ENCODE data around the gene EBF3. TPM values are rescaled to one million over a fixed set of nuclear protein-coding genes. Genes with fewer than 3 reads are reported as not detected.
A peak's percentile ranks its signal among the peaks of the same experiment; 100 is the strongest.

EBF3 gene
- total and polyA plus RNA-seq, 2 experiments from 2014 or later: 0.27 to 0.49 TPM

- Mint-ChIP-seq H3K9me3 (peaks cover 14% of the 10 kb centered on the region; the same call in 2 of the 3 replicates), H3K27ac (no peak overlapping the region), H3K4me3 (peak overlapping the region; percentile 58), H3K27me3 (ENCODE audit: insufficient read depth, low read depth, poor library complexity) (peaks cover 83% of the 10 kb centered on the region), H3K4me1 (peaks cover 46% of the 10 kb centered on the region), H3K36me3 (ENCODE audit: low read depth) (no peaks in the 10 kb centered on the region; the same call in 2 of the 3 replicates)
- Histone ChIP-seq H3K27ac (ENCODE audit: low read depth) (no peak overlapping the region), H3F3A (replicated peaks; ENCODE audit: low read depth) (peaks cover 21% of the 10 kb centered on the region), H2AFZ (no peak overlapping the region), H4K20me1 (replicated peaks; ENCODE audit: insufficient read depth) (peaks cover 12% of the 10 kb centered on the region), H3K9me2 (ENCODE audit: insufficient read depth) (no peaks in the 10 kb centered on the region), H3K4me1 (ENCODE audit: insufficient read depth) (peaks cover 59% of the 10 kb centered on the region), H3K36me3 (ENCODE audit: insufficient read depth) (no peaks in the 10 kb centered on the region), H3K4me2 (peak overlapping the region; percentile 70), H3K79me2 (replicated peaks; ENCODE audit: insufficient read depth) (no peaks in the 10 kb centered on the region), H3K27me3 (ENCODE audit: insufficient read depth) (peaks cover 98% of the 10 kb centered on the region), H3K4me3 (peak overlapping the region; percentile 64)
- no peak for TF ChIP-seq REST (IDR thresholded peaks at IDR 0.05; ENCODE audit: unreplicated experiment)
- peak; percentile 72 for TF ChIP-seq EZH2 (IDR thresholded peaks at IDR 0.05; ENCODE audit: low read depth, unreplicated experiment)
- no peak for DNase-seq (ENCODE audit: low spot score)
- ATAC-seq: no peak
Measured at GRCh38 chr10:129962031-129962871, 1.8 kb downstream of the EBF3 start.

GRCh38 chr10:129961157-129961701 lies 2.8 kb downstream of the EBF3 start:
- Histone ChIP-seq H3K36me3 (ENCODE audit: insufficient read depth) (no peaks in the 10 kb centered on the region), H3K4me1 (ENCODE audit: insufficient read depth) (peaks cover 64% of the 10 kb centered on the region), H3K4me2 (peak overlapping the region; percentile 70), H3F3A (replicated peaks; ENCODE audit: low read depth) (peaks cover 18% of the 10 kb centered on the region), H3K4me3 (peak overlapping the region; percentile 51; the same call in 1 of the 2 replicates), H3K27ac (ENCODE audit: low read depth) (no peak overlapping the region), H3K79me2 (replicated peaks; ENCODE audit: insufficient read depth) (no peaks in the 10 kb centered on the region), H3K9me2 (ENCODE audit: insufficient read depth) (no peaks in the 10 kb centered on the region), H2AFZ (no peak overlapping the region), H4K20me1 (replicated peaks; ENCODE audit: insufficient read depth) (peaks cover 9% of the 10 kb centered on the region), H3K27me3 (ENCODE audit: insufficient read depth) (peaks cover 98% of the 10 kb centered on the region)
- H3K9me3 Mint-ChIP-seq: peaks cover 14% of the 10 kb centered on the region; the same call in 2 of the 3 replicates
- no peaks in the 10 kb centered on the region; the same call in 2 of the 3 replicates for H3K36me3 Mint-ChIP-seq (ENCODE audit: low read depth)
- no peak overlapping the region for H3K27ac Mint-ChIP-seq
- H3K27me3 Mint-ChIP-seq (ENCODE audit: insufficient read depth, low read depth, poor library complexity): peaks cover 84% of the 10 kb centered on the region
- DNase-seq (ENCODE audit: low spot score) (no peak), ATAC-seq (no peak)
- peaks cover 52% of the 10 kb centered on the region for H3K4me1 Mint-ChIP-seq
- TF ChIP-seq EZH2 (IDR thresholded peaks at IDR 0.05; ENCODE audit: low read depth, unreplicated experiment): peak; percentile 70
- TF ChIP-seq STAT1 (IDR thresholded peaks at IDR 0.05; ENCODE audit: unreplicated experiment): no peak
- H3K4me3 Mint-ChIP-seq: peak overlapping the region; percentile 69
